GM19023 (cell line): ENCODE data around the gene NPHS1.
"Not testable (repeated sequence)": the region's sequence is repeated elsewhere in the genome, so short reads cannot be mapped to it uniquely, and the experiment has no call there.

ENCODE experiments used
- ATAC-seq: cut with Tn5 transposase; IDR thresholded peaks from one replicate; pipeline ENCODE4 v1.9.1; 2021; ENCODE audit warnings: mild to moderate bottlenecking, moderate library complexity; ENCODE audit not compliant: unreplicated experiment

Gene NPHS1

GRCh38 chr19:35852029-35852780 is at the start of gene NPHS1:
NPHS1 (minus strand) TSS chr19:35852504; CDS start chr19:35851837, 667 bp downstream.
- ATAC-seq, result no peak

DNA sequence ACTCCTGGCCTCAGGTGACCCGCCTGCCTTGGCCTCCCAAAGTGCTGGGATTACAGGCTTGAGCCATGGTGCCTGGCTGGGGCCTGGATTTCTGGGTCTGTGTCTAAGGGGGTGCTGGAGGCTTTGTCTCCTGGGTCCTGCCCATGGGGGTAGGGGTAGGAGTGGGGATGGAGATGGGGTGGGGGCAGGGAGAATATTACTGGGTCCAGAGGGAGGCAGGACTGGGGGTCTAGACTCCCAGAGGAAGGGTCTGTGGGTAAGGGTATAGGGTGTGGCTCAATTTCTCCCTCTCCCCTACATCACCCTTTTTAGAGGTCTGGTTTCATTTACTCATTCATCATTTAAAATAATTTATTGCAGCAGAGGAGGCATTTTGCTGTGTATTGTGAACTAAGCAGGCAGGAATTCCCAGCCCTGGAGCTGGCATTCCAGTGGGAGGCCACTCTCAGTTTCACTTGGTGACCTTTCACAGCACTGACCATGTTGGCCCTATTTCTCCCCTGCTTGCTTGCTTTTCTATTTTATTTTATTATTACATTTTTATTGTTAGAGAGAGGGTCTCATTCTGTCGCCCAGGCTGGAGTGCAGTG is 48.8 kb upstream of the NPHS1 start:
- ATAC-seq, result no peak

DNA sequence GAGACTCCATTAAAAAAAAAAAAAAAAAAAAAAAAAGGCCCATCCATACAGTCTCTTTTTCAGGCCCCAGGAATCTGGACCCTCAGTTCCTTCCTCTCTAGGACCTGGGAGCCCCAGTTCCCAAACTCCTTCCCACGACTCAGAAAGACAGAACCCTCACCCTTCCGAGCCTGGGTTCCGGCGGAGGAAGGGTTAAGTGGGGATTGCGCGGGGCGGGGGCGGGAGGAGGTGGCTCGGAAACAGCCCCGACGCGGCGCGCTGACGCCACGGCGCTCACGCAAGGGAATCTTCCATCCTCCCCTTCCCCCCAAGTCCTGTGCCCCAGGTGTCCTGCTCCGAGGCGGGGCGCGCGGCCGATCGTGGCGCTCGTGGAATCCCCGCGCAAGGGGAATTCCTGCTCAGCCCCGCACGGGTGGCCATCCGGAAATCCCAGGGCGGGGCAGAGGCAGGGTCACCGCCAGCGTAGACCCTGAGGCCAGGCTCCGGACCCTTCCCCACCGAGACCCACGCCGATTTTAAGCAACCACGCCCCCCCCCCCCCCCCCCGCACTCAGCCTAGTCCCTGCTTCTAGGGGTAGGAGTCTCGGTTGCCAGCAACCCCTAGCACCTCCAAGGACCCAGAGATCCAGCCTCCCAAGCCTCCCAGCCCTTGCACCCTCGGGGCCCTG is 47.4 kb upstream of the NPHS1 start:
- no peak for ATAC-seq

DNA sequence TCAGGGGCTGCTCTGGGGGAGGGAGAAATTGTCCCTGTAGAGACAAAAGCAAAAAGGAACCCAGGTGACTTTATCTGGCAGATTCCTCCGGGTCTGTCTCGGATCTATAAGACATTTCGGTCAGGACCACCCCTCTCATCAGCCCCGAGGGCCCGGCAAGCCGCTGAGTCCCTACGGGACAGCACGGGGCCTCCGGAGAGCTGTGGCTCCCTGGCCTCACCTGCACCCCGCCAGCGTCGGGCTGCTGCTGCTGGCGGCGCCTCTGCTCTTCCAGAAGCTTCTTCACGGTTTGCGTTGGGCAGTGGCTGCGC is 46.1 kb upstream of the NPHS1 start:
- ATAC-seq, result no peak

DNA sequence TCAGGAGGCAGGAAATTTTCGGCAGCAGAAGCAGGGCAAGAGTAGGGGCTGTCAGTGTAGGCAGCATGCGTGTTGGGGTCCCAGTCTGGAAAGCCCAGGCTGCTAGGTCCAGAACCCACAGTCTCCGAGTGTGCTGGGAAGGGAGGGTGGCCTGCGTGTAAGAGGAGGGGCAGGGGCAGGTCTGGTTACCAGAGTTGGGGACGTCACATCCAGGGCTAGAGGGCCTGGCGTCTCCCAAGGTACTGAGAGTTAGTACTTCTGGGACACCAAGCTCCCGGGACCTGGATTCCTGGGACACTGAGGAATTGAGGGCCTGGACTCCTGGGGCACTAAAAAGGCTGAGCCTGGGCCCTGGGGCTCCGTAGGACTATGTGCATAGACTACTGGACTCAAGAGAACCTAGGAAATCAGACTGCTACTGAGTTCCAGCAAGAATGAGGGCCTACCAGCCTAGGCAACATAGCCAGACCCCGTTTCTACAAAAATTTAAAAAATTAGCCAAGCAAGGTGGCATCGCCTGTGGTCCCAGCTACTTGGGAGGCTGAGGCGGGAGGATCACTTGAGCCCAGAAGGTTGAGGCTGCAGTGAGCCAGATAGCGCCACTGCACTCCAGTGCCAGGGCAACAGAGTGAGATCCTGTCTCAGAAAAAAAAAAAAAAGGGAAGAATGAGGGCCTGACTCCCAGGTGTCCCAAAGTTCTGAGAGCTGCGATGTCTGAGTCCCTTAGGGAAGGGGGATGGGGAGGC is 45.6 kb upstream of the NPHS1 start:
- ATAC-seq, result no peak

DNA sequence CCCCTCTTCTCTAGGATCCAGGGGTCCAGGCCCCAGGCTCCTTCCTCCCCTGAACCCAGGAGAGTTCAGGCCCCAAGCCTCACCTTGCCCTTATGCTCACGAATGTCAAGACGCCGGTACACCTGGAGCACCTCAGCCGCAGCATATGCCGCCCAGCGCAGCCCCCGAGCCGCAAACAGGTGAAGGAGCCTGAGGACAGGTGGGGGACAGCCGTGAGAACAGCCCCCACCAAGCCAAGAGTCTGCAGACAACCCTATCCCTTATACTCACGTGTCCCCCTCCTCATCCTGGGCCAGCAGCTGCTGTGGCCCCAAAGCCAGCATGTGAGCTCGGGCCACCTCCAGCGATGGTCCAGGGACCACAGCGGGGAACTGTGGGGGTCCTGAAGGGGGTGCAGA is 44.3 kb upstream of the NPHS1 start:
- no peak for ATAC-seq

DNA sequence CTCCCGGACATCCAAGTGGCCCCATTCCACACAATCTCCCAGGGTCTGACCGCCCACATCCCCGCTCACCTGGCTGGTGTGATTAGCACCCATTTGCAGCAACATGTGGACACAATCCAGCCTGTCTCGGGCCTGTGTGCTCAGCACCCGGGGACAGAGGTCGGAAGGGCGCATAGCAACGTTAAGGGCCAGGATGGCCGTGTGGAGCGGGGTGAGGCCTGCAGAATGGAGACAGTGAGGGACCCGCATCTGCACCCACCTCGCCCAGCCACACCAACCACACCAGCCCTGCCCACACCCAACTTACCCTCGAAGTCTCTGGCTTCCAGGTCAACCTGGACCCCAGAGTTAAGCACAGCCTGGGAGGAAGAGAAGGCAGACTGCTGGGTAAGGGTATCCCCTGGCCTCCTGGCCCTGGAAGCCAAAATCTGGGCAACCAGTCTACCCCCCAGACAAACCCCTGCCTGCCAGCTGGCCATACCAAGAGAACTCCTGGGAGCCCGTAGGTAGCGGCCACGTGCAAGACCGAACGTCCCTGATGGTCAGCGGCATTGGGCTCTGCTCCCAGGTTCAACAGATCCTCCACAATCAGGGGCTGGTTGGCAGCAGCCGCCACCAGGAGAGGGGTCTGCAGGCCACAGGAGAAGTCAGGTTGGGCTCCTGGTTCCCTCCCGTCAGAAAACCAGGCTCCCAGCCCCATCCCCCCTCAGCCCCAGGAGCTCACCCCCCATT is 43.8 kb upstream of the NPHS1 start:
- no peak for ATAC-seq

GRCh38 chr19:35894342-35894741 is 42.0 kb upstream of the NPHS1 start:
- ATAC-seq, result no peak

DNA sequence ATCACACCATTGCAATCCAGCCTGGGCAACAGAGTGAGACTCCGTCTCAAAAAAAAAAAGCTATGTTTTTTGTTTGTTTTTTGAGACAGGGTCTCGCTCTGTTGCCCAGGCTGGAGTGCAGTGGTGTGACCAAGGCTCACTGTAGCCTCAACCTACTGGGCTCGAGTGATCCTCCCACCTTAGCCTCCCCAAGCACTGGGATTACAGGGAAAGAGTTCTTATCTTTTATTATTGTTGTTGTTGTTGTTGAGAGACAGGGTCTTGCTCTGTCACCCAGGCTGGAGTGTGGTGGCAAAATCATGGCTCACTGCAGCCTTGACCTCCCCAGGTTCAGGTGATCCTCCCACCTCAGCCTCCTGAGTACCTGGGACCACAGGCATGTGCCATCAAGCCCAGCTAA is 39.5 kb upstream of the NPHS1 start:
- ATAC-seq, result not testable (repeated sequence)

DNA sequence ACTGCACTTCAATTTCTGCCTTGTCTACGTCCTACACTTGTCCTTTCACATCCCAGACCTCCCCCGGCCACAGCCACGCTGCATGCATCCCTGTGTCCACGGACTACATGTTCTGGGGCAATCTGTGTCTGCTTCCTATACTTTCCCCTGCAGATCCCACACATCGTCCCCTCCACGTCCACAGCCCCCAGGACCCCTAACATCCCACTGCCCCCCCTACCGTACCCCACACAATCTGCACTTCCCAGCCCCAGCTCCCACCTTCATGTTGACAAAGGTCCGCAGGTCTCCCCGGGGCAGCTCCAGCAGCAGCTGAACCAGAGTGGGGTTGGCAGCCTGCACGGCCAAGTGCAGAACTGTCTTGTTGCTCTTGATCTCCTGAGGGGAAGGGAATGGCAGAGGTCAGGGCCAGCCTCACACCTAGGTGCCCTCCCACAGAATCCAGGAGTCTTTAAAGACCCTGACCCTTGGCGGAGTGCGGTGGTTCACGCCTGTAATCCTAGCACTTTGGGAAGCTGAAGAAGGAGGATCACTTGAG is 37.9 kb upstream of the NPHS1 start:
- no peak for ATAC-seq

GRCh38 chr19:35889370-35890112 is 37.2 kb upstream of the NPHS1 start:
- ATAC-seq, result no peak

DNA sequence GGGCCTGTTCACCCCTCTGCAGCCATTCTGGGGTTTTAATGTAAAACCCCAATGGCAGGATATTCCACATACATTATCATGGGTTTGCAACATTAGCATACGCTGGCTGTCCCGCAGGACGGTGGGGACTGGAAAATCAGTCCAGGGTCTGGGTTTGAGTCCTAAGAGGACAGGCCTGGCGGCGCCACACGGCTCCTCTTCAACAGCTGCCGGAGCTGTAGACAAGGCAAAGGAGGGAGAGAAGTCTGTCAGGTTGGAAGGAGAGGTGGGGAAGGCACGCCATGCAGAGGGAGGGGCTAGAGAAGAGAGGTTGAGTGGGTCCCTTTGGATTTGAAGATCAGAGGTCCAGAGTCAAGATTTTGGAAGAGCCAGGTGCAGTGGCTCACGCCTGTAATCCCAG is 36.1 kb upstream of the NPHS1 start:
- no peak for ATAC-seq

- ATAC-seq, result no peak
Measured at GRCh38 chr19:35887197-35887596, 34.9 kb upstream of the NPHS1 start.

- ATAC-seq, result no peak
Measured at GRCh38 chr19:35885904-35886303, 33.6 kb upstream of the NPHS1 start.

DNA sequence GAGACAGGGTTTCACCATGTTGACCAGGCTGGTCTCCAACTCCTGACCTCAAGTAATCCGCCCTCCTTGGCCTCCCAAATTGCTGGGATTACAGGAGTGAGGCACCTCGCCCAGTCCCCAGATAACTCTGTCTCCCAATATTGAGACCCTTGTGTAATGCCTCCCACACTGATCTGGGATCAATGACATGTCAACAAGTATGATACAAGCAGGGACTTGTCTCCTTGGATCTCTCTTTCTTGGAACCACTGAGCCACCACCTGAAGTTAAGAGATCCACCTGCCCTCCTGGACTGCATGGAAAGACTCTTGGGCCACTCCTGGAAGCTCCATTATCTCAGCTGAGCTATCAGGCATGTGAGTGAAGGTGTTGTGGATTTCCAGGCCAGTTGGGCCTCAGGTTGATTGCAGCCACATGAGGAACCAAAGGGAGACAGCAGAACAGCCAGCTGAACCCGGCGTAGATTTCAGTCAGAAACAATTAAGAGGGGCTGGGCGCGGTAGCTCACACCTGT is 33.0 kb upstream of the NPHS1 start:
- ATAC-seq, result no peak

DNA sequence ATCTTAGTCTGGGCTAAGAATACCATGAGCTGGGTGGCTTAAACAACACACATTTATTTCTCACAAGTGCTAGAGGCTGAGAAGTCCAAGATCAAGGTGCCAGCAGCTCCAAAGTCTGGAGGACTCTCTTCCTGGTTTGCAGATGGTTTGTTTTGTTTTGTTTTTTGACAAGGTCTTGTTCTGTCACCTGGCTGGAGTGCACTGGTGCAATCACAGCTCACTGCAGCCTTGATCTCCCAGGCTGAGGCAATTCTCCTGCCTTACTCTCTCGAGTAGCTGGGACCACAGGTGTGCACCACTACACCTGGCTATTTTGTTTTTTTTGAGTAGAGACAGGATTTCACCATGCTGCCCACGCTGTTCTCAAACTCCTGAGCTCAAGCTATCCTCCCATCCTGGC is 31.6 kb upstream of the NPHS1 start:
- no peak for ATAC-seq

GRCh38 chr19:35882114-35882832 is 30.0 kb upstream of the NPHS1 start:
- ATAC-seq, result no peak

DNA sequence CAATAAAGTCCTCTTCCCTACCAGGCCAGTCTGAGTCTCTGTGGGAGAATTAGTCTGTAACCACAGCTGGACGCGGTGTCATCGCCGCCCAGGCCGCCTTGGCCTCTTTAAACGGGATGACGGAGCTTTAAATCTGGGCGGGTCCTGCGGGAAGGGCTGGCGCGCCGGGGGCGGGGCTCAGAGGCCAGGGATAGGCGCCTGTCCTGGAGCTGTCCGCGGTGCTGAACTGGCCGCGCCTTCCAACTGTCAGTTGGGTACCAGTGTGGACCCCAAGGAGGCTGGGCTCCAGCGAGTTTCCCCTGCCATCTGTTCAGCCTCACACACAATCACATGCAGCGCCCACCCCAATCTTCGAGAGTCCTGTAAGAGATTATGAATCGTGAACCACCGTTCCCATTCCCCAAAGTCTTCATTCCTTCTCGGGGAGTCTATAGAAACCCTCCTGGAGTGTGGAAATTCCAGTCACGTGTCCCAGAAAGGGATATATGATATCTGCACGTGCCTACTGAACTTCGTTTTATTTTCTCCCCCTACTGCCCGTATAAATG is 27.5 kb upstream of the NPHS1 start:
- ATAC-seq, result no peak

DNA sequence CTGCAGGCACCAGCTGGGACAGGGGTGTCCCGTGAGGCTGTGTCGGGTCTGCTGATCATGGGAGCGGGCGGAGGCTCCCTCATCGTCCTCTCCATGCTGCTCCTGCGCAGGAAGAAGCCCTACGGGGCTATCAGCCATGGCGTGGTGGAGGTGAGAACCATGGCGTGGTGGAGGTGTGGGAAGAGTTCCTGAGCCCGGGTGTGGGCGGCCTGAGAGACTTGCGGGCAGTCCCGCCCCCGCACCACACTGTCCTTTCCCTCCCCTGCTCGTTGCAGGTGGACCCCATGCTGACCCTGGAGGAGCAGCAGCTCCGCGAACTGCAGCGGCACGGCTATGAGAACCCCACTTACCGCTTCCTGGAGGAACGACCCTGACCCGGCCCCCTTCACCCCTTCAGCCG is 26.8 kb upstream of the NPHS1 start:
- no peak for ATAC-seq
